NCI-H2196 (cell line): ENCODE measurements around the gene LRCH4.
A peak's percentile ranks its signal among the peaks of the same experiment; 100 is the strongest.
"Not testable (repeated sequence)": the region's sequence is repeated elsewhere in the genome, so short reads cannot be mapped to it uniquely, and the experiment has no call there.

Experiments
- DNase-seq: peaks from one replicate; lab custom pipeline; 2025; ENCODE audit not compliant: unreplicated experiment; lab: John Stamatoyannopoulos, UW

The LRCH4 gene

GRCh38 chr7:100546129-100546925 is 39.6 kb downstream of the LRCH4 start:
- peak; percentile 44 for DNase-seq

GRCh38 chr7:100545360-100546128 is 40.4 kb downstream of the LRCH4 start:
- peak; percentile 67 for DNase-seq

- DNase-seq: peak; percentile 67
These were observed 41.0 kb downstream of the LRCH4 start for GRCh38 chr7:100544967-100545359.

- DNase-seq: no peak
These were observed 41.5 kb downstream of the LRCH4 start for GRCh38 chr7:100544386-100544785.

GRCh38 chr7:100543586-100543985 is 42.3 kb downstream of the LRCH4 start:
- no peak for DNase-seq

- not testable (repeated sequence) for DNase-seq
These were observed 44.6 kb downstream of the LRCH4 start for GRCh38 chr7:100541309-100541708.

GRCh38 chr7:100540073-100540723 is 45.7 kb downstream of the LRCH4 start:
- no peak for DNase-seq

- no peak for DNase-seq
These were observed 46.4 kb downstream of the LRCH4 start for GRCh38 chr7:100539436-100540006.

- DNase-seq: peak; percentile 99
These were observed 47.1 kb downstream of the LRCH4 start, which contains the start of gene AGFG2 for GRCh38 chr7:100538654-100539435. Gene AGFG2, plus strand, starts transcription at chr7:100539203. Its CDS starts 144 bp downstream, at chr7:100539347.

GRCh38 chr7:100538348-100538653 is 47.6 kb downstream of the LRCH4 start:
- DNase-seq: no peak

- DNase-seq: not testable (repeated sequence)
These were observed 49.2 kb downstream of the LRCH4 start for GRCh38 chr7:100536695-100537094.

GRCh38 chr7:100535982-100536381 is 49.9 kb downstream of the LRCH4 start:
- not testable (repeated sequence) for DNase-seq

- DNase-seq: no peak
These were observed 53.5 kb downstream of the LRCH4 start for GRCh38 chr7:100532165-100533022.

- not testable (repeated sequence) for DNase-seq
These were observed 57.6 kb downstream of the LRCH4 start for GRCh38 chr7:100528108-100528866.
